Spleen (tissue), 7 donors: ENCODE results near the gene CCDC82.

Experiments used
- POLR2A ChIP-seq, 3 donors: fragments of 450-650 bp; IDR thresholded peaks; one replicate each; pipeline ENCODE4 v1.5.1; 2017; ENCODE audit warnings: antibody characterized with exemption in 3 of 3, mild to moderate bottlenecking in 1 of 3
- TF ChIP-seq, protein P1 (sequence below), 11 experiments: fragments of 200-600 bp in 7 of 11; fragments of 450-650 bp in 4 of 11; sonication (generic) in 4 of 11; IDR thresholded peaks in 8 of 11; conservative IDR thresholded peaks in 3 of 11; 1 replicate in 7 of 11; 2 replicates in 4 of 11; pipeline versions ENCODE4 v1.4.0 to v1.8.0; 2016 to 2021; ENCODE audit warnings: antibody characterized with exemption in 11 of 11, inconsistent platforms in 4 of 11, mild to moderate bottlenecking in 1 of 11
- donor health status: DM: no; HTN: no; CAD: no; lungs with moderate emphysema.
- donor health status: DM: no; HTN: no; CAD: no.
- donor health status: DM: no; HTN: no; CAD: no.

DNA sequence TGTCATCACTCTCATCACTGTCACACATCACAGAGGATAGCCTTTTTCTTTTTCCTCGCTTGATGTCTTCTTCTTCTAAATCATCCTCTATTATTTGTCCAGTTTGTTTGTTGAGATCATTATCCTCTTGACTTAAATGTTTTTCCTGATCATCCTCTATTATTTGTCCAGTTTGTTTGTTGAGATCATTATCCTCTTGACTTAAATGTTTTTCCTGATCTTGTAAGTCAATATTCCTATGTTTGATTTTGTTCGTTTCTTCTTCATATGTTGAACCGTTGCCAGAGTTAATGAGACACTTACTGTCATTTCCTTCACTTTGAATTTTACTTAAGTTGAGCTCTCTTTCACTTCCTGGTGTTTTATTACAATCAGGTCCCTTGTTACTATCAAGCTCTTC is 5.6 kb downstream of the CCDC82 start:
- TF ChIP-seq, protein P1, sequence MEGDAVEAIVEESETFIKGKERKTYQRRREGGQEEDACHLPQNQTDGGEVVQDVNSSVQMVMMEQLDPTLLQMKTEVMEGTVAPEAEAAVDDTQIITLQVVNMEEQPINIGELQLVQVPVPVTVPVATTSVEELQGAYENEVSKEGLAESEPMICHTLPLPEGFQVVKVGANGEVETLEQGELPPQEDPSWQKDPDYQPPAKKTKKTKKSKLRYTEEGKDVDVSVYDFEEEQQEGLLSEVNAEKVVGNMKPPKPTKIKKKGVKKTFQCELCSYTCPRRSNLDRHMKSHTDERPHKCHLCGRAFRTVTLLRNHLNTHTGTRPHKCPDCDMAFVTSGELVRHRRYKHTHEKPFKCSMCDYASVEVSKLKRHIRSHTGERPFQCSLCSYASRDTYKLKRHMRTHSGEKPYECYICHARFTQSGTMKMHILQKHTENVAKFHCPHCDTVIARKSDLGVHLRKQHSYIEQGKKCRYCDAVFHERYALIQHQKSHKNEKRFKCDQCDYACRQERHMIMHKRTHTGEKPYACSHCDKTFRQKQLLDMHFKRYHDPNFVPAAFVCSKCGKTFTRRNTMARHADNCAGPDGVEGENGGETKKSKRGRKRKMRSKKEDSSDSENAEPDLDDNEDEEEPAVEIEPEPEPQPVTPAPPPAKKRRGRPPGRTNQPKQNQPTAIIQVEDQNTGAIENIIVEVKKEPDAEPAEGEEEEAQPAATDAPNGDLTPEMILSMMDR (IDR thresholded peaks at IDR 0.05 in 8 of 11, conservative IDR thresholded peaks at IDR 0.05 in 3 of 11): no peak
- TF ChIP-seq POLR2A (IDR thresholded peaks at IDR 0.05): no peak
